HepG2 (cell line): ENCODE data around the gene TM9SF4. TPM values are rescaled to one million over a fixed set of nuclear protein-coding genes. Genes with fewer than 3 reads are reported as not detected.

Experiments used
- KDM2A ChIP-seq: sonication (generic); formaldehyde crosslinking; IDR thresholded peaks from 2 replicates; pipeline ENCODE4 v1.4.0; 2020; ENCODE audit warnings: low read depth, missing genetic modification reagents, borderline replicate concordance
- NFATC3 ChIP-seq: sonication (generic); formaldehyde crosslinking; IDR thresholded peaks from 2 replicates; pipeline ENCODE4 v1.5.1; 2020; ENCODE audit warnings: mild to moderate bottlenecking, missing genetic modification reagents
- NFE2L1 ChIP-seq: sonication (generic); formaldehyde crosslinking; IDR thresholded peaks from 2 replicates; pipeline ENCODE4 v1.4.0; 2020; ENCODE audit warnings: missing genetic modification reagents, mild to moderate bottlenecking, borderline replicate concordance
- NKX3-1 ChIP-seq: sonication (generic); formaldehyde crosslinking; IDR thresholded peaks from 2 replicates; pipeline ENCODE4 v1.5.0; 2020; ENCODE audit warnings: missing genetic modification reagents
- SNAPC2 ChIP-seq: sonication (generic); formaldehyde crosslinking; IDR thresholded peaks from 2 replicates; pipeline ENCODE4 v1.8.1; 2022; ENCODE audit warnings: mild to moderate bottlenecking, missing genetic modification reagents
- ZFP36 ChIP-seq: fragments of 150-350 bp; IDR thresholded peaks from 2 replicates; pipeline ENCODE4 v1.6.1; 2018; ENCODE audit warnings: borderline replicate concordance, low read length, low read depth; ENCODE audit not compliant: partially characterized antibody
- ZFP62 ChIP-seq: sonication (generic); formaldehyde crosslinking; IDR thresholded peaks from 2 replicates; pipeline ENCODE4 v1.4.0; 2020; ENCODE audit warnings: missing genetic modification reagents
- ZFP91 ChIP-seq: sonication (generic); formaldehyde crosslinking; IDR thresholded peaks from 2 replicates; pipeline ENCODE4 v1.9.0; 2022; ENCODE audit warnings: missing genetic modification reagents, mild to moderate bottlenecking, borderline replicate concordance
- ZNF160 ChIP-seq: sonication (generic); formaldehyde crosslinking; IDR thresholded peaks from 2 replicates; pipeline ENCODE4 v1.8.0; 2022; ENCODE audit warnings: mild to moderate bottlenecking, inconsistent platforms, missing genetic modification reagents
- ZNF354B ChIP-seq: sonication (generic); formaldehyde crosslinking; IDR thresholded peaks from 2 replicates; pipeline ENCODE4 v1.8.0; 2022; ENCODE audit warnings: mild to moderate bottlenecking, missing genetic modification reagents
- ZNF547 ChIP-seq: sonication (generic); formaldehyde crosslinking; IDR thresholded peaks from 2 replicates; pipeline ENCODE4 v1.5.1; 2020; ENCODE audit warnings: mild to moderate bottlenecking, missing genetic modification reagents
- ZNF569 ChIP-seq: sonication (generic); formaldehyde crosslinking; IDR thresholded peaks from 2 replicates; pipeline ENCODE4 v1.5.0; 2020; ENCODE audit warnings: mild to moderate bottlenecking, missing genetic modification reagents, moderate library complexity, borderline replicate concordance
- ZNF607 ChIP-seq: sonication (generic); formaldehyde crosslinking; IDR thresholded peaks from 2 replicates; pipeline ENCODE4 v1.5.1; 2020; ENCODE audit warnings: missing genetic modification reagents, mild to moderate bottlenecking, borderline replicate concordance
- ZNF687 ChIP-seq: sonication (generic); formaldehyde crosslinking; IDR thresholded peaks from 2 replicates; pipeline ENCODE4 v1.5.1; 2020; ENCODE audit warnings: mild to moderate bottlenecking, missing genetic modification reagents, moderate library complexity
- ZNF768 ChIP-seq: sonication (generic); formaldehyde crosslinking; IDR thresholded peaks from 2 replicates; pipeline ENCODE4 v1.4.0; 2020; ENCODE audit warnings: missing genetic modification reagents
- ZNF777 ChIP-seq: sonication (generic); formaldehyde crosslinking; IDR thresholded peaks from 2 replicates; pipeline ENCODE4 v1.4.0; 2020; ENCODE audit warnings: missing genetic modification reagents
- polyA plus RNA-seq, 8 experiments: library from polyadenylated mRNA; depleted of rRNA in 3 of 8; stranded (reverse) in 7 of 8; unstranded in 1 of 8; fragments of >200 nt; fragmentation: Illumina TruSeq in 4 of 8; extraction: Trizol in 4 of 8; gene quantifications; 2 replicates each; pipeline versions ENCODE4 v1.2.1 to v1.2.3, GENCODE V29; 2011 to 2016; ENCODE audit warnings: low read depth in 4 of 8, missing spikeins in 1 of 8, mixed read lengths in 1 of 8; ENCODE audit not compliant: insufficient read depth in 1 of 8
- total RNA-seq, 5 experiments: library from RNA; depleted of rRNA; stranded (reverse); fragments of >200 nt; fragmentation: Illumina TruSeq; extraction: Trizol; gene quantifications; 2 replicates each; pipeline ENCODE4 v1.2.3, GENCODE V29; 2016; ENCODE audit warnings: low read depth in 1 of 5
- TF ChIP-seq, protein P1 (sequence below): IDR thresholded peaks from 2 replicates; pipeline ENCODE4 v1.6.1; 2018; ENCODE audit warnings: missing genetic modification reagents, mild to moderate bottlenecking, missing compliant biosample characterization
- TF ChIP-seq, protein P2 (sequence below): sonication (generic); formaldehyde crosslinking; IDR thresholded peaks from 2 replicates; pipeline ENCODE4 v1.5.1; 2020; ENCODE audit warnings: mild to moderate bottlenecking, moderate library complexity, missing genetic modification reagents
- TF ChIP-seq, protein P3 (sequence below): IDR thresholded peaks from 2 replicates; pipeline ENCODE4 v1.6.1; 2012; ENCODE audit warnings: inconsistent platforms
- TF ChIP-seq, protein P4 (sequence below): sonication (generic); formaldehyde crosslinking; IDR thresholded peaks from 2 replicates; pipeline ENCODE4 v1.4.0; 2020; ENCODE audit warnings: missing genetic modification reagents

The TM9SF4 gene
- total and polyA plus RNA-seq, 2 of the 13 experiments (the other 11 are each of a cell fraction or from before 2014, with no cell fraction given) = 53.5 to 171 TPM

DNA sequence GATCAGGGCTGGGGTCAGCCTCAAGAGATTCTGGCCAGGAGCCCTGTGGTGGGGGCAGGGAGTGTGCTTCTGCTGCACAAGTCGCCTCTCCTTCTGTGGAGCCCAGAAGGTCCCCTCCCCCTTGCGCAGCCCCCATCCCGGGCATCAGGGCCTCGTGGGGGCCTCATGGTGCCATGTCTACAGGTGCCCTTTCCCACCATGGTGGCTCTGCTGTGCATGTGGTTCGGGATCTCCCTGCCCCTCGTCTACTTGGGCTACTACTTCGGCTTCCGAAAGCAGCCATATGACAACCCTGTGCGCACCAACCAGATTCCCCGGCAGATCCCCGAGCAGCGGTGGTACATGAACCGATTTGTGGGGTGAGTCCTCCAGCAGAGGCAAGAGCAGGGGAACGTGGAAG lies 48.1 kb downstream of the TM9SF4 start (continued):
- TF ChIP-seq ZFP91 (CRISPR knock-in tag) (0 out of 2 replicates have a peak, but pooled peaks have one; percentile 13), ZNF160 (CRISPR knock-in tag) (no peak), ZNF768 (peak; percentile 24; the same call in 1 of the 2 replicates), NKX3-1 (no peak), ZNF687 (CRISPR knock-in tag) (0 out of 2 replicates have a peak, but pooled peaks have one; percentile 11), NFATC3 (CRISPR knock-in tag) (no peak), ZNF777 (CRISPR knock-in tag) (no peak), ZFP36 (no peak), KDM2A (CRISPR knock-in tag) (no peak), ZFP62 (CRISPR knock-in tag) (no peak), ZNF354B (CRISPR knock-in tag) (no peak), ZNF547 (CRISPR knock-in tag) (no peak), SNAPC2 (CRISPR knock-in tag) (no peak), NFE2L1 (no peak), ZNF569 (CRISPR knock-in tag) (no peak), ZNF607 (CRISPR knock-in tag) (no peak)
- TF ChIP-seq, protein P1, sequence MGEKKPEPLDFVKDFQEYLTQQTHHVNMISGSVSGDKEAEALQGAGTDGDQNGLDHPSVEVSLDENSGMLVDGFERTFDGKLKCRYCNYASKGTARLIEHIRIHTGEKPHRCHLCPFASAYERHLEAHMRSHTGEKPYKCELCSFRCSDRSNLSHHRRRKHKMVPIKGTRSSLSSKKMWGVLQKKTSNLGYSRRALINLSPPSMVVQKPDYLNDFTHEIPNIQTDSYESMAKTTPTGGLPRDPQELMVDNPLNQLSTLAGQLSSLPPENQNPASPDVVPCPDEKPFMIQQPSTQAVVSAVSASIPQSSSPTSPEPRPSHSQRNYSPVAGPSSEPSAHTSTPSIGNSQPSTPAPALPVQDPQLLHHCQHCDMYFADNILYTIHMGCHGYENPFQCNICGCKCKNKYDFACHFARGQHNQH (CRISPR knock-in tag) = no peak
- TF ChIP-seq, protein P2, sequence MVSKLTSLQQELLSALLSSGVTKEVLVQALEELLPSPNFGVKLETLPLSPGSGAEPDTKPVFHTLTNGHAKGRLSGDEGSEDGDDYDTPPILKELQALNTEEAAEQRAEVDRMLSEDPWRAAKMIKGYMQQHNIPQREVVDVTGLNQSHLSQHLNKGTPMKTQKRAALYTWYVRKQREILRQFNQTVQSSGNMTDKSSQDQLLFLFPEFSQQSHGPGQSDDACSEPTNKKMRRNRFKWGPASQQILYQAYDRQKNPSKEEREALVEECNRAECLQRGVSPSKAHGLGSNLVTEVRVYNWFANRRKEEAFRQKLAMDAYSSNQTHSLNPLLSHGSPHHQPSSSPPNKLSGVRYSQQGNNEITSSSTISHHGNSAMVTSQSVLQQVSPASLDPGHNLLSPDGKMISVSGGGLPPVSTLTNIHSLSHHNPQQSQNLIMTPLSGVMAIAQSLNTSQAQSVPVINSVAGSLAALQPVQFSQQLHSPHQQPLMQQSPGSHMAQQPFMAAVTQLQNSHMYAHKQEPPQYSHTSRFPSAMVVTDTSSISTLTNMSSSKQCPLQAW = no peak
- TF ChIP-seq, protein P3, sequence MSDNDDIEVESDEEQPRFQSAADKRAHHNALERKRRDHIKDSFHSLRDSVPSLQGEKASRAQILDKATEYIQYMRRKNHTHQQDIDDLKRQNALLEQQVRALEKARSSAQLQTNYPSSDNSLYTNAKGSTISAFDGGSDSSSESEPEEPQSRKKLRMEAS = no peak
- TF ChIP-seq, protein P4, sequence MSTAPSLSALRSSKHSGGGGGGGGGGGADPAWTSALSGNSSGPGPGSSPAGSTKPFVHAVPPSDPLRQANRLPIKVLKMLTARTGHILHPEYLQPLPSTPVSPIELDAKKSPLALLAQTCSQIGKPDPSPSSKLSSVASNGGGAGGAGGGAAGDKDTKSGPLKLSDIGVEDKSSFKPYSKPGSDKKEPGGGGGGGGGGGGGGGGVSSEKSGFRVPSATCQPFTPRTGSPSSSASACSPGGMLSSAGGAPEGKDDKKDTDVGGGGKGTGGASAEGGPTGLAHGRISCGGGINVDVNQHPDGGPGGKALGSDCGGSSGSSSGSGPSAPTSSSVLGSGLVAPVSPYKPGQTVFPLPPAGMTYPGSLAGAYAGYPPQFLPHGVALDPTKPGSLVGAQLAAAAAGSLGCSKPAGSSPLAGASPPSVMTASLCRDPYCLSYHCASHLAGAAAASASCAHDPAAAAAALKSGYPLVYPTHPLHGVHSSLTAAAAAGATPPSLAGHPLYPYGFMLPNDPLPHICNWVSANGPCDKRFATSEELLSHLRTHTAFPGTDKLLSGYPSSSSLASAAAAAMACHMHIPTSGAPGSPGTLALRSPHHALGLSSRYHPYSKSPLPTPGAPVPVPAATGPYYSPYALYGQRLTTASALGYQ (CRISPR knock-in tag) = no peak
